GM12878 (cell line): ENCODE data around the gene DIP2B. TPM values are rescaled to one million over a fixed set of nuclear protein-coding genes. Genes with fewer than 3 reads are reported as not detected.

Source experiments
- ATAC-seq: fragments of 200-7000 bp; cut with Tn5 transposase; 3 replicates; pipeline ENCODE4 v1.9.1; 2020; ENCODE audit warnings: mild to moderate bottlenecking, moderate library complexity
- BruUV-seq: library from RNA; stranded (reverse); fragments of 400-500 nt; replicated peaks from 2 replicates; lab custom pipeline; 2021; lab: Mats Ljungman, UMichigan
- CTCF ChIA-PET: fragments of 300-600 bp; sonication (Branson Sonifier 250); formaldehyde crosslinking; extraction: SDS; loops from one replicate; lab custom pipeline; 2021; ENCODE audit warnings: inconsistent platforms; lab: Yijun Ruan, JAX
- POLR2A ChIA-PET: fragments of 350-600 bp; formaldehyde crosslinking; extraction: SDS; loops from one replicate; lab custom pipeline; 2021; ENCODE audit warnings: inconsistent platforms; lab: Charles Lee
- RAD21 ChIA-PET: fragments of 300-600 bp; sonication (Branson Sonifier 250); formaldehyde crosslinking; loops from one replicate; lab custom pipeline; 2023; ENCODE audit warnings: antibody characterized with exemption; ENCODE audit not compliant: unreplicated experiment; lab: Charles Lee
- SMC1A ChIA-PET: fragments of 300-600 bp; sonication (Branson Sonifier 250); formaldehyde crosslinking; loops from one replicate; lab custom pipeline; 2023; ENCODE audit not compliant: unreplicated experiment, uncharacterized antibody; lab: Charles Lee
- DNase-seq: peaks from one replicate; pipeline ENCODE4 v3.0.0-alpha.2; 2011; ENCODE audit warnings: low read depth, low spot score
- FAIRE-seq: peaks from 3 replicates; lab custom pipeline; 2011; peaks lifted over from hg19 to GRCh38; lab: Jason Lieb, UNC
- H2AFZ ChIP-seq: 2 replicates; pipeline ENCODE4 v1.6.0; 2011; ENCODE audit warnings: low read depth, low read length, control low read depth; ENCODE audit not compliant: control insufficient read depth
- H3K27ac ChIP-seq: 2 replicates; pipeline ENCODE4 v1.5.1; 2011; ENCODE audit warnings: control low read depth; ENCODE audit not compliant: control insufficient read depth, insufficient read depth
- H3K27me3 ChIP-seq, 2 experiments: replicated peaks in 1 of 2; 2 replicates each; pipeline versions ENCODE4 v1.6.0 to v1.6.1; 2011; ENCODE audit warnings: low read length in 1 of 2; ENCODE audit not compliant: control insufficient read depth in 2 of 2, insufficient read depth in 2 of 2
- H3K36me3 ChIP-seq, 2 experiments: 2 replicates each; pipeline ENCODE4 v1.5.1; 2011; ENCODE audit warnings: low read length in 1 of 2; ENCODE audit not compliant: control insufficient read depth in 2 of 2, insufficient read depth in 2 of 2
- H3K4me1 ChIP-seq: 2 replicates; pipeline ENCODE4 v1.6.1; 2011; ENCODE audit warnings: mild to moderate bottlenecking, low read length, moderate library complexity, mixed read lengths; ENCODE audit not compliant: control insufficient read depth, insufficient read depth
- H3K4me2 ChIP-seq: 2 replicates; pipeline ENCODE4 v1.6.0; 2011; ENCODE audit warnings: control low read depth; ENCODE audit not compliant: control insufficient read depth, insufficient read depth
- H3K4me3 ChIP-seq: fragments of 200-600 bp; sonication (generic); 2 replicates; pipeline ENCODE4 v1.5.1; 2016
- H3K79me2 ChIP-seq: 2 replicates; pipeline ENCODE4 v1.6.0; 2011; ENCODE audit warnings: low read length; ENCODE audit not compliant: control insufficient read depth, insufficient read depth
- H3K9ac ChIP-seq: 2 replicates; pipeline ENCODE4 v1.8.0; 2011; ENCODE audit warnings: low read length, control low read depth, mixed read lengths; ENCODE audit not compliant: control insufficient read depth, insufficient read depth
- H3K9me3 ChIP-seq: replicated peaks from 3 replicates; pipeline ENCODE4 v1.5.1; 2011; ENCODE audit warnings: mild to moderate bottlenecking, low read length; ENCODE audit not compliant: control insufficient read depth, insufficient read depth
- H4K20me1 ChIP-seq: 2 replicates; pipeline ENCODE4 v1.6.0; 2011; ENCODE audit not compliant: control insufficient read depth, insufficient read depth
- ETV6 ChIP-seq, 2 experiments: fragments of 450-650 bp in 1 of 2; IDR thresholded peaks in 1 of 2; conservative IDR thresholded peaks in 1 of 2; 2 replicates each; pipeline ENCODE4 v1.6.1; 2014; ENCODE audit warnings: antibody characterized with exemption in 1 of 2, borderline replicate concordance in 1 of 2, low read depth in 1 of 2, mild to moderate bottlenecking in 1 of 2, moderate library complexity in 1 of 2
- RAD51 ChIP-seq: fragments of 450-650 bp; IDR thresholded peaks from 2 replicates; pipeline ENCODE4 v1.6.1; 2016; ENCODE audit warnings: moderate library complexity, mild to moderate bottlenecking, inconsistent platforms
- RUNX3 ChIP-seq: IDR thresholded peaks from 2 replicates; pipeline ENCODE4 v1.6.1; 2012; ENCODE audit warnings: low read length, inconsistent platforms
- WGBS: methylation state at CpG from one replicate; pipeline ENCODE4 v1.1.6; 2016; ENCODE audit warnings: low lambda C conversion rate; ENCODE audit not compliant: insufficient replicate concordance, insufficient coverage; ENCODE audit errors: missing lambda C conversion rate; 5-methylcytosine and 5-hydroxymethylcytosine counted together
- in situ Hi-C: fragments of 300-500 bp; cut with MboI; formaldehyde crosslinking; loops from 9 replicates; pipeline ENCODE4 v1.14.3; 2018; ENCODE audit warnings: mixed read lengths
- intact Hi-C: fragments of 100-400 bp; cut with micrococcal nuclease; formaldehyde crosslinking; loops from one replicate; pipeline ENCODE4 v1.14.2; 2022; ENCODE audit not compliant: unreplicated experiment
- polyA plus RNA-seq, 11 experiments: library from polyadenylated mRNA; depleted of rRNA in 4 of 11; unstranded in 6 of 11; stranded (reverse) in 5 of 11; fragments of >200 nt; fragmentation: Nextera tagmentation in 4 of 11; fragmentation: Illumina TruSeq in 1 of 11; extraction: Ambion mirVana in 4 of 11; extraction: Trizol in 1 of 11; gene quantifications; 1 replicate in 1 of 11; 2 replicates in 10 of 11; pipeline versions ENCODE4 v1.2.1 to v1.2.3, GENCODE V29; 2011 to 2016; ENCODE audit warnings: inconsistent platforms in 2 of 11, missing spikeins in 2 of 11, low read depth in 1 of 11
- total RNA-seq, 4 experiments: library from RNA; depleted of rRNA in 3 of 4; stranded (reverse); fragments of >200 nt in 3 of 4; fragmentation: Illumina TruSeq in 1 of 4; extraction: Trizol in 1 of 4; gene quantifications; 2 replicates each; pipeline versions ENCODE4 v1.2.1 to v1.2.3, GENCODE V29; 2013 to 2021

DIP2B gene
- total and polyA plus RNA-seq, 10 of the 15 experiments (the other 5 are each of a cell fraction or from before 2014, with no cell fraction given): 4.5 to 30.0 (median 18.6) TPM

GRCh38 chr12:50514526-50515276 lies 9.9 kb downstream of the DIP2B start:
- Histone ChIP-seq H3K27me3 (no peaks in the 10 kb centered on the region), H3K9ac (no peak overlapping the region), H2AFZ (no peak overlapping the region; the same call in 1 of the 2 replicates), H3K79me2 (peaks cover 88% of the 10 kb centered on the region), H3K4me2 (peak overlapping the region; percentile 78), H4K20me1 (no peaks in the 10 kb centered on the region), H3K36me3 (no peaks in the 10 kb centered on the region), H3K9me3 (no peaks in the 10 kb centered on the region), H3K4me3 (peak overlapping the region; percentile 8; the same call in 1 of the 2 replicates), H3K4me1 (peaks cover 53% of the 10 kb centered on the region), H3K27ac (peak overlapping the region; percentile 71)
- WGBS: 24% methylated on average over 4 of the region's 4 CpGs
- ChIA-PET POLR2A (interaction anchor here (0.6 kb wide), 3 partner anchors 74 to 298 kb away, joined by 3 to 6 read pairs (median 3); no protein-coding TSS in a partner anchor), RAD21 (interaction anchor here (1.1 to 1.2 kb wide), 3 partner anchors 9 to 123 kb away, joined by 3 to 4 read pairs (median 3); no protein-coding TSS in a partner anchor), SMC1A (interaction anchor here (0.8 to 12.5 kb wide), 8 partner anchors 9 to 127 kb away, joined by 3 to 227 read pairs (median 6); partner anchors contain the start of gene DIP2B), CTCF (interaction anchor here (0.6 to 7.5 kb wide), 5 partner anchors 7 to 125 kb away, joined by 3 to 86 read pairs (median 4); partner anchors contain the start of gene DIP2B)
- in situ Hi-C loops (no loop called here), intact Hi-C loops (loop anchor here (1.0 to 5.0 kb wide), 2 partner anchors 19 to 63 kb away; no protein-coding TSS in a partner anchor)
- peak; percentile 61 for ATAC-seq
- no TSS peak for BruUV-seq
- FAIRE-seq: peak; percentile 13
- DNase-seq: no peak
- TF ChIP-seq RUNX3 (0 out of 2 replicates have a peak, but pooled peaks have one; percentile 25), RAD51 (no peak), ETV6 (conservative IDR thresholded peaks at IDR 0.05 in 1 of 2, IDR thresholded peaks at IDR 0.05 in 1 of 2; ENCODE audit: borderline replicate concordance in 1 of 2, low read depth in 1 of 2) (peak in 1 of 2 experiments; percentile 73; a peak in 2 of 4 replicates)
